ENCODE results near the gene TSC22D3. TPM values are rescaled to one million over a fixed set of nuclear protein-coding genes. Genes with fewer than 3 reads are reported as not detected.
A peak's percentile ranks its signal among the peaks of the same experiment; 100 is the strongest.

TSC22D3 gene
- total and polyA plus RNA-seq, 4 donors, result 117 to 447 (median 303) TPM

- ATAC-seq (ENCODE audit: insufficient read depth, low FRiP score), result no peak
- DNase-seq, result peak in 1 of 3 donors; percentile 4
These were observed 63.9 kb downstream of the TSC22D3 start for GRCh38 chrX:107711521-107712181.

GRCh38 chrX:107710617-107711391, 64.8 kb downstream of the TSC22D3 start:
- H3K27me3 ChIP-seq (ENCODE audit: control insufficient read depth in 3 of 3, insufficient read depth in 3 of 3, low read length in 2 of 3), result peaks cover 0 to 9% (median 6%) of the 10 kb centered on the region in 3 donors
- TF ChIP-seq CTCF (IDR thresholded peaks at IDR 0.05; ENCODE audit: control extremely low read depth, extremely low read depth), result no peak
- DNase-seq (peak; percentile 68 to 94 (median 91)), ATAC-seq (ENCODE audit: insufficient read depth, low FRiP score) (peak; percentile 58)
- H3K4me1 ChIP-seq (ENCODE audit: control insufficient read depth in 5 of 5, insufficient read depth in 5 of 5, low read length in 5 of 5), result peaks cover 0 to 44% (median 5%) of the 10 kb centered on the region in 5 donors
- 11 to 23% methylated on average over 7 of the region's 7 CpGs for WGBS, 2 donors
- H3K9me3 ChIP-seq (ENCODE audit: control insufficient read depth in 4 of 4, insufficient read depth in 3 of 4, low read length in 3 of 4), result peaks cover 0 to 2% (median 0%) of the 10 kb centered on the region in 4 donors
- H3K9ac ChIP-seq (ENCODE audit: insufficient read depth in 1 of 2, low read length in 2 of 2), result peak overlapping the region in 1 of 2 donors; percentile 52
- H3K27ac ChIP-seq (ENCODE audit: low read depth in 1 of 2, low read length in 1 of 2), result peak overlapping the region; percentile 49 to 94
- H3K36me3 ChIP-seq (ENCODE audit: control insufficient read depth in 4 of 4, insufficient read depth in 4 of 4, low read length in 4 of 4), result peaks cover 0 to 10% (median 1%) of the 10 kb centered on the region in 4 donors
- no peak overlapping the region for H3K4me3 ChIP-seq

More at GRCh38 chrX:107711521-107712181, 63.9 kb downstream of the TSC22D3 start:
- peak overlapping the region in 1 of 2 donors; percentile 17 for H3K9ac ChIP-seq (ENCODE audit: insufficient read depth in 1 of 2, low read length in 2 of 2)
- H3K4me3 ChIP-seq, result no peak overlapping the region
- H3K27me3 ChIP-seq (ENCODE audit: control insufficient read depth in 3 of 3, insufficient read depth in 3 of 3, low read length in 2 of 3), result peaks cover 0 to 9% (median 6%) of the 10 kb centered on the region in 3 donors
- peak overlapping the region; percentile 28 to 95 for H3K27ac ChIP-seq (ENCODE audit: low read depth in 1 of 2, low read length in 1 of 2)
- TF ChIP-seq CTCF (IDR thresholded peaks at IDR 0.05; ENCODE audit: control extremely low read depth, extremely low read depth), result no peak
- H3K9me3 ChIP-seq (ENCODE audit: control insufficient read depth in 4 of 4, insufficient read depth in 3 of 4, low read length in 3 of 4), result peaks cover 0 to 2% (median 0%) of the 10 kb centered on the region in 4 donors
- H3K36me3 ChIP-seq (ENCODE audit: control insufficient read depth in 4 of 4, insufficient read depth in 4 of 4, low read length in 4 of 4), result peaks cover 0 to 10% (median 1%) of the 10 kb centered on the region in 4 donors
- H3K4me1 ChIP-seq (ENCODE audit: control insufficient read depth in 5 of 5, insufficient read depth in 5 of 5, low read length in 5 of 5), result peaks cover 0 to 44% (median 5%) of the 10 kb centered on the region in 5 donors
- WGBS, 2 donors, result 63 to 74% methylated on average over 5 of the region's 5 CpGs

GRCh38 chrX:107709266-107709806, 66.3 kb downstream of the TSC22D3 start:
- peaks cover 0 to 18% (median 3%) of the 10 kb centered on the region in 3 donors for H3K27me3 ChIP-seq (ENCODE audit: control insufficient read depth in 3 of 3, insufficient read depth in 3 of 3, low read length in 2 of 3)
- peaks cover 0 to 2% (median 0%) of the 10 kb centered on the region in 4 donors for H3K9me3 ChIP-seq (ENCODE audit: control insufficient read depth in 4 of 4, insufficient read depth in 3 of 4, low read length in 3 of 4)
- WGBS, 2 donors, result 73 to 81% methylated on average over 6 of the region's 6 CpGs
- no peak overlapping the region for H3K4me3 ChIP-seq
- no peak overlapping the region for H3K9ac ChIP-seq (ENCODE audit: insufficient read depth in 1 of 2, low read length in 2 of 2)
- peaks cover 0 to 35% (median 6%) of the 10 kb centered on the region in 5 donors for H3K4me1 ChIP-seq (ENCODE audit: control insufficient read depth in 5 of 5, insufficient read depth in 5 of 5, low read length in 5 of 5)
- TF ChIP-seq CTCF (IDR thresholded peaks at IDR 0.05; ENCODE audit: control extremely low read depth, extremely low read depth), result no peak
- peaks cover 0 to 5% (median 1%) of the 10 kb centered on the region in 4 donors for H3K36me3 ChIP-seq (ENCODE audit: control insufficient read depth in 4 of 4, insufficient read depth in 4 of 4, low read length in 4 of 4)
- H3K27ac ChIP-seq (ENCODE audit: low read depth in 1 of 2, low read length in 1 of 2), result peak overlapping the region in 1 of 2 donors; percentile 52
- no peak for ATAC-seq (ENCODE audit: insufficient read depth, low FRiP score)
- DNase-seq, result no peak
